Thoracic aorta (tissue), 2 donors: ENCODE measurements around the gene SGPL1. TPM values are rescaled to one million over a fixed set of nuclear protein-coding genes. Genes with fewer than 3 reads are reported as not detected.

ENCODE experiments used
- ATAC-seq: fragments of 150-250 bp; one replicate; pipeline ENCODE4 v1.8.0; 2017; ENCODE audit warnings: low read depth; ENCODE audit not compliant: insufficient number of reproducible peaks, low FRiP score
- DNase-seq: peaks from one replicate; pipeline ENCODE4 v3.0.0-alpha.2; 2020; ENCODE audit warnings: low spot score
- H3K27ac ChIP-seq, 2 donors: fragments of 200-600 bp; sonication (generic); 1 replicate in 1 of 2; 2 replicates in 1 of 2; pipeline ENCODE4 v1.5.1; 2016; ENCODE audit warnings: mild to moderate bottlenecking in 2 of 2, moderate library complexity in 2 of 2
- H3K27me3 ChIP-seq: fragments of 200-600 bp; sonication (generic); replicated peaks from 2 replicates; pipeline ENCODE4 v1.6.0; 2016; ENCODE audit warnings: mild to moderate bottlenecking; ENCODE audit not compliant: insufficient read depth
- H3K36me3 ChIP-seq: fragments of 200-600 bp; sonication (generic); one replicate; pipeline ENCODE4 v1.5.1; 2016
- H3K4me1 ChIP-seq, 2 donors: fragments of 200-600 bp; sonication (generic); 1 replicate in 1 of 2; 2 replicates in 1 of 2; pipeline versions ENCODE4 v1.5.1 to v1.6.0; 2016; ENCODE audit warnings: low read depth in 2 of 2, mild to moderate bottlenecking in 1 of 2; ENCODE audit not compliant: control insufficient read depth in 1 of 2
- H3K4me3 ChIP-seq: fragments of 200-600 bp; sonication (generic); 2 replicates; pipeline ENCODE4 v1.5.1; 2016; ENCODE audit warnings: mild to moderate bottlenecking
- H3K9me3 ChIP-seq: fragments of 200-600 bp; sonication (generic); 2 replicates; pipeline ENCODE4 v1.5.1; 2016
- CTCF ChIP-seq: fragments of 200-600 bp; sonication (generic); IDR thresholded peaks from one replicate; pipeline ENCODE4 v1.5.1; 2019; ENCODE audit warnings: antibody characterized with exemption
- total RNA-seq, 2 donors: library from RNA; depleted of rRNA; stranded (reverse); fragments of >200 nt; gene quantifications; one replicate each; pipeline versions ENCODE4 v1.1.0 to v1.2.3, GENCODE V29; 2016

Gene SGPL1
- total RNA-seq, 2 donors from 2014 or later, result 15.0 to 26.0 TPM

- no peak for ATAC-seq
- no peak for DNase-seq
- no peaks in the 10 kb centered on the region for H3K27me3 ChIP-seq
- H3K9me3 ChIP-seq, result no peaks in the 10 kb centered on the region
- no peaks in the 10 kb centered on the region for H3K4me1 ChIP-seq
- no peaks in the 10 kb centered on the region for H3K36me3 ChIP-seq
- no peak overlapping the region for H3K4me3 ChIP-seq
- no peak for TF ChIP-seq CTCF
- H3K27ac ChIP-seq, result no peak overlapping the region
These were observed 87.0 kb downstream of the SGPL1 start for GRCh38 chr10:70902661-70903261.

- Histone ChIP-seq H3K27me3 (no peaks in the 10 kb centered on the region), H3K4me3 (no peak overlapping the region), H3K9me3 (no peaks in the 10 kb centered on the region), H3K27ac (no peak overlapping the region), H3K36me3 (no peaks in the 10 kb centered on the region), H3K4me1 (no peaks in the 10 kb centered on the region)
- peak; percentile 85 for TF ChIP-seq CTCF
- DNase-seq (no peak), ATAC-seq (no peak)
These were observed 87.6 kb downstream of the SGPL1 start for GRCh38 chr10:70903262-70903921.

- no peak for DNase-seq
These were observed 89.6 kb downstream of the SGPL1 start for GRCh38 chr10:70905071-70906021.

GRCh38 chr10:70906031-70906783, 90.5 kb downstream of the SGPL1 start:
- Histone ChIP-seq H3K27ac (no peak overlapping the region), H3K27me3 (no peaks in the 10 kb centered on the region), H3K36me3 (no peaks in the 10 kb centered on the region), H3K9me3 (no peaks in the 10 kb centered on the region), H3K4me3 (no peak overlapping the region), H3K4me1 (no peaks in the 10 kb centered on the region)
- DNase-seq, result no peak
- no peak for ATAC-seq
- TF ChIP-seq CTCF, result no peak

More at GRCh38 chr10:70905071-70906021, 89.6 kb downstream of the SGPL1 start:
- no peak for TF ChIP-seq CTCF
- no peak overlapping the region for H3K4me3 ChIP-seq
- no peak overlapping the region for H3K27ac ChIP-seq
- no peaks in the 10 kb centered on the region for H3K27me3 ChIP-seq
- H3K36me3 ChIP-seq, result no peaks in the 10 kb centered on the region
- H3K4me1 ChIP-seq, result no peaks in the 10 kb centered on the region
- no peaks in the 10 kb centered on the region for H3K9me3 ChIP-seq
- no peak for ATAC-seq
